GM19023 (cell line): ENCODE measurements around the gene TRAPPC12.

ENCODE experiments used
- ATAC-seq: cut with Tn5 transposase; IDR thresholded peaks from one replicate; pipeline ENCODE4 v1.9.1; 2021; ENCODE audit warnings: mild to moderate bottlenecking, moderate library complexity; ENCODE audit not compliant: unreplicated experiment

The TRAPPC12 gene

GRCh38 chr2:3405876-3406275 lies 26.4 kb downstream of the TRAPPC12 start:
- no peak for ATAC-seq

- no peak for ATAC-seq
Observed at GRCh38 chr2:3406501-3406900, 27.0 kb downstream of the TRAPPC12 start.

- ATAC-seq = no peak
Observed at GRCh38 chr2:3408781-3409180, 29.3 kb downstream of the TRAPPC12 start.

DNA sequence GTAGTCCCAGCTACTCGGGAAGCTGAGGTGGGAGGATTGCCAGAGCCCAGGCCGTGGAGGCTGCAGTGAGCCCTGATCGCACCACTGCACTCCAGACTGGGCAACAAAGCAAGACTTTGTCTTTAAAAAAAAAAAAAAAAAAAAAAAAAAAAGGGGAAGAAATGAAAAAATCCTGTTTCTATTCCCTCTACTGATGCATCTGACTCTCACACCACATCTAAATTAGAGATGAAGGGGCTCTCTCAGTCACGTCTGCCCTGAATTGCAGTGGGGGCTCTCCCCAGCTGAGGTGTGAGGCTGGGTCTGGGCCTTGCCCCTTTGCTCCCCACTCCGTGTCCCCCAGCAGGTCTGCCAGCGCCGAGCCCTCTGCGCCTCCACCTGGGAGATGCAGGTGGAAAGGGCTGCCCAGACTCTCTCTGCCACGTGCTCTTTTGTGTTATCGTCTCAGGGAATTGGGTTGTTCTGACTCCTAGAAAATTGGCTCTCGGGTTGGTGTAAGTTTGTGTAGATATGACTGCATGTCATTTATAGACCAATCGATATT lies 30.2 kb downstream of the TRAPPC12 start:
- ATAC-seq = no peak

DNA sequence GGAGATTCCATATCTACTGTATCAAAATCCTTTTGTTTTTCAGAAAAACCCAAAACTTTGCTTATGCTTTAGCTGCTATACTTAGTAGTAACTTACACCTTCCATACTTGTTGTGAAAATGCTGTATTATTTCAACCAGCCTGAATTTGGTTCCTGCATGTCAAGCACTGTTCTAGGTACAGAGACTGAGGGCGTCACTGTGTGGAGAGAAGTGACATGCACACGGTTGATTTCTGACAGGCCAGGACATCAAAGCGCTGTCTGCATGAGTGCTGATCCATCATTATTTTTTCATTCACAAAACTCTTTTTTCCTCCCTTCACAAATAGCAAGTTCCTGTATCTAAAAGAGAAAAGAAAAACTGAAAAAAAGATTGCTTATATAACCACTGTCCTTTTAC lies 31.6 kb downstream of the TRAPPC12 start:
- ATAC-seq = no peak

DNA sequence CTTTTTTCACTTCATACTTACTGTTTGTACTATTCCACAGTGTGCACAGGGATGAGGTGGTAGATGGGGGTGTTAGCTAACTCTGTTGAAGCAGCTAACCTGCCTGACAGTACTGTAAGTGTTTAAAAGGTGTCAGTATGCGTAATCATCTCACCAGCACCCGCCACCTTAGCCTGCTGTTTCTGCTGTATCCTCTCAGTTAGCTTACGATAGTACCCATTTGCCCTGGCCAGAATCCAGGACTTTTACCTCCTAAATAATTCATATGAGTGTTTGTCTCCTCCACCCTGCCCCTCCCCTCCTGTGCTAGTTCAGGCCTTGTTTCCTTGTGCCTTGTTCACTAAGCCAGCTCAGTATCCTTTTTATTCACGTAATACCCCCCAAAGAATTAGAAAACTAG lies 34.2 kb downstream of the TRAPPC12 start:
- no peak for ATAC-seq

DNA sequence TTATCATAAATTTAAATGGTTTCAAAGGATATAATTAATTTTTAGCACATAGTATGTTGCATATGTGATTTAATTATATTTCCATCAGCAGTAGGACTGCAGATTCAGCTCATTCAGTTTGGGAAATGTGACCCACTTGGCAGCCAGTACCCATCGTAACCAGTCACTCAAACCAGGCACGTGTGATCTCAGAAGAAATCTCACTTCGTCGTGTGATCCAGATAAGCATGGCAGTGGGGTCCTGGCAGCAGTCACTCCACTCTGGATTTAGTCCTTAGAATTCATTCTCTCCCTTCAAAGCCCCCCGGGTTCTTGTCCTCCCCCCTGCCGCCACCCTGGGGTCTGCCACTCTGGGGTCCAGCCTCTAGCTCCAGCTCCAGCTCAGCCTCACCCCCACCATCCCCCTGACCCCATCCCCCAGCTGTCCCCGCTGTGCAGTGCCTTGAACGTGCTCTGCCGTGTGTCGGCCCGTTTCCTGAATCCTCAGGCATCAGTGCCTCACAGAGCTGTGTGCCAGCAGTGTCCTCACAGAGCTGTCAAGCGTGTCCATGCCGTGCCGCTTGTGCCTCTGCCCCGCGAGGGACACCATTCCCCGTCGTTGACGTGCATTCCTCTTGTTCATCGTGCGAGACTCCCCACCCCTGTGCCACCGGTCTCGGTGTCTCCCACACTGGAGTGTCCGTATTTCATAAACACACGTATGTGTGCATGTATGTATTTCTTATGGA lies 34.8 kb downstream of the TRAPPC12 start:
- ATAC-seq = no peak

DNA sequence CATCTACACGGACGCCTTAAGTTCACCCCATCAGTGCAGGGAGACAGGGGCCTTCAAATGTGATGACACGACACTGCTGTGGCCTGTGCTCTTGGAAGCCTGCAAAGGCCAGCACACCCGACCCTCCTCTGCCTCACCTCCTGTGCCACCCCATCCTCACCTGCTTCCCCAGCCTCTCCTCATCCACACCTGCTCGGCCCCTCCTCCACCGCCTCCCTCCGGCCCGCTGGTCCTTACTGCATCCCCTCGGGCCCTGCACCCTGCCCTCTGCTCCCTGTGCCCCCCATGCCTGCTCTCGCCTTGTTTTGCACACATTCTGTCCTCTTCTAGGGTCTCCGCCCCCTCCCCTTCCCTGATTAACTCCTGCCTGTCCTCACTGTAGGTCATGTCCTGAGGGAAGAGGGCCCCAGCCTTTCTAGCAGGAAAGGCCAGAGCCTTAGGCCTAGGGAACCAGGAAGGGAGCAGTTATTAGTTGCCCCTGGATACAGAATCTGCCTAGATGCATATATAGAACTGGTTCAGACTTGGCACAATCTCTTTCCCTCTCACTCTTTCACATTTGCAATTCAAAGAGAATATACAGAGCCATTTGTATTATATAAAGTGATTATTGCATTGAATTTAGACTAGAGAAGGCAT lies 39.4 kb downstream of the TRAPPC12 start:
- no peak for ATAC-seq

- ATAC-seq = no peak
Observed at GRCh38 chr2:3420076-3420768, 40.7 kb downstream of the TRAPPC12 start.

DNA sequence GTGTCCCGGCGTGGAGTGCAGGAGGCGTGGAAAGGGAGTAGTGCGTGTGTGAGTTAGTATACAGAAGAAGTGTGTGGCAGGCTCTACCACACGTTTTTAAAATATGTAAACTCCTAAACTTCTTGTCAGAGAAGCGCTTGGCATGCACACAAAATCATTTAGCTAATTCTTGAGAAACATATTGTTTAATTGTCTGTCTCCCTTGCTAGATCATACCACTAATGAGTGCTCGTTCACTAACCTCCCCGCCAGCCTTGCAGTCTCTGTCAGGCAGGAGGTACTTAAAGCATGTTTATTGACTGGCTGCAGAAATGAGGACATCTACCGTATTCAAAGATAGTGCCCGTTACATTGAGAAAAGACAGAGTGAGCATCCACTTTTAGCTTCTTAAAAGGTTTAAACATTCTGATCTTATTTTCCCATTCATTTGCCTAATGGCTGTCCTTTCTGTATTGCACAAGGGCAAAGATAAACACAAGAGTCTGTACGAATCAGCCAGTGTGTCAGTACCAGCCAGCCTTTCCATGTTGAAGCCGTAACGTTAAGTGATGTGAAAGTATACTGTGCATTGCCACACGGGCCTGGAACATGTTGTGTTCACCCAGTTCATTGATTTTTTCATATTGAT lies 41.4 kb downstream of the TRAPPC12 start:
- no peak for ATAC-seq

DNA sequence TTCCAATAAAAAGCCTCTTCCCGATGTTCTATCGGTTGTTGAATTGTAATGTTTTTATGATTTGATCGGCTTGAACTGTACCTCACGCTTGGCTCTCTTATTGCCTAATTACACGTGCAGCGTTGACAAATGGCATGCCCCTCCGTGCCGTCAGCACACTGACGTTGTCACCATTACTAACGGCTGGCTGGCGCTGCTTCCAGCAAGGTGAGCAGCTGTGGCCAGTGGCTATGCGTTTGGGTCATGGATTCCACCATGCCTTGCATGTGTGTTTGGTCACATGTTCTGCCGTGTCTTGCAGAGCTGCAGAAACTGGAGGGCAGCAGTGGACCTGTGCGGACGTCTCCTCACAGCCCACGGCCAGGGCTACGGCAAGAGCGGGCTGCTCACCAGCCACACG lies 42.1 kb downstream of the TRAPPC12 start:
- no peak for ATAC-seq

DNA sequence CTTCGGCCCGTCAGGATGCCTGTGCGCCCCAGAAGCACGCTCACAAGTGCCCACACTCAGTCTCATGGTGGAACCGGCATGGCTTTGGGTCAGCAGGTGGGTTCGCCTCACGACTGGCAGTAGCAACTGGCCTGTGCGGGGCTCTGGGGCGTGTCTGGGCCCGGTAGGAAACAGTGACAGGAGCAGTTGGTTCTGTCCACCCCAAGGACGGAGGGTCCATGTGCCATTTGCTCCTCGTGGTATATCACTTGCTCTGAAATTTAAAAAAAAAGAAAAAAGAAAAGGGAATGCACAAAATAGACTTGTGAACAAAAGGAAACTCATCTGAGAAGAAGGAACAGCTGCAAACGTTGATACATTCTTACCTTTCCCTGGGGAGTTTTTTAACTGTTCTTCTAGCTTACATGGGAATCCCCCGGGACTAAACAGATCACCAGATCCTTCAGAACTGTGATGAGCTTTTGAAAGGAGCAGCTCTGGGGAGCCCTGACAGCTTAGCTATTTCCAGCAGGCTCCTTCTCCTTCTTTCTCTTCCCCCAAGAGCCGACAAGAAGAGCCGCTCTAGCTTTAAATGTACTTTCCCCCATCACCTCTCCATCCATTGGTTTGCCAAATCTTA lies 42.8 kb downstream of the TRAPPC12 start:
- peak; percentile 55 for ATAC-seq

DNA sequence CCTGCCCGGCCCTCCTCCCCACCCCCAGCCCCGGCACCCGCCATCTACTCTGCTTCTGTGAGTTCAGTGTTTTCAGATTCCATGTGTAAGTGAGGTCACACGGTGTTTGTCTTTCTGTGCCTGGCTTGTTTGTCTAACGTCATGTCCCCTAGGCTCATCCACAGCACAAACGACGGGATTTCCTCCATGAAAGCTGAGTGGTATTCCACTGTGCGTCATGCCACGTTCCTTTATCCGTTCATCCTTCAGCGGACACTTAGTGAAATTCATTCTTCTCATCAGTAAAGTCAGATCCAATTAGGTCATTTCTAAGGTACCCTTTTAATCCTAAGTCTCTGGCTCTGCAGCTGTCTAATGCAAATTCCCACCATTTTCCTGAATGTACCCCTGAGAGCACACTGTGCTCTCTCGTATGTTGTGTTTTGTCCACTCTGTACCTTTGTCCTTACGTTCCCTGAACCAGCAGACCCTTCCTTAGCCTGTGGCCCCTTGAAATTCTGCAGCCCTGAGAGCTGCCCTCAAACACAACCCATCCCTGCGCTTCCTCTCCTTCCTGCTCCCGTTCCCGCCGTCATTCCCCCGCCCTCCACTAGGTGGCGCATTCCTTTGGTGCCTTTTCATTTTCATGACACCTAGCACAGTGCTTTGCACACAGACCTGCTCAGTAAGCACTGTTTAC lies 44.1 kb downstream of the TRAPPC12 start:
- no peak for ATAC-seq

DNA sequence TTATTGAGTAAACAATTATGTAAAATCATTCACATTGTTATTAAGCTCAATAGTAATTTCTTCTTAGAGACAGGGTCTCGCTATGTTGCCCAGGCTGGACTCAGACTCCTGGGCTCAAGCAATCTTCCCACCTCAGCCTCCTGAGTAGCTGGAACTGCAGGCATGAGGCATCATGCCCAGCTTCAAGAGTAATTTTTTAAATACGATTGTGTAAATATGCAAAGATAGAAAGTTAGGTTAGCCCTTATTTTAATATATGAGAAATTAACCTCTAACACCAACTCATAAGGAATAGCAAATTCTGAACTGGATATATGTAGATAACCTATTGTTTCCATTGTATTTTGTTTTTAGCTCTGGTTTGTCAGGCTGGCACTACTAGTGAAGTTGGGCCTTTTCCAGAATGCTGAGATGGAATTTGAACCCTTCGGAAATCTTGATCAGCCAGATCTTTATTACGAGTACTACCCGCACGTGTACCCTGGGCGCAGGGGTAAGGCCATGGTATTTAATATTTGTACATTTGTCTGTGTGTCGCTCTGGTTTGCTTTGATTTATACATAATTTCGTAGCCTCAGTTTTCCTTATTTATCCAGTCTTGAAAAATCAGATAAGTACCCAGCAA lies 44.8 kb downstream of the TRAPPC12 start:
- ATAC-seq = no peak

DNA sequence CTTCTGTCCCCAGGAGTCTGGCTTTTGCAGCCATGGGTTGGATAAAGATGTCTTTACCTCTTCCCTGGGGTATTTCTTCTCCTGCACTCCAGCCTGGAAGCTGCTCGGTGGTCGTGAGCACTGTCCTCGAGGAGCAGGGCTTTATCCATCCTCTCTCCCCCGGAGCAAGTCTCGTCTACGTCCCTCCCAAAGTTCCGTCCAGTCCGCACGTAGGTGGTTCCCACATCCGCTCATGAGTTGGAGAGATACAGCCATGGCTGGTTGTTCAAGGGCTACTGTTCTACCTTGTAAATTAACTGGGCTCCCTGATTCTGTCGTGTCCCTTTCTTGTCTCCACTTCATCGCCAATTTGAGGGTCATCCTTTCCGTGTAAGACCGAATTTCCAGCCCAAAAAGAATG lies 47.1 kb downstream of the TRAPPC12 start:
- no peak for ATAC-seq

GRCh38 chr2:3427272-3427671 lies 47.8 kb downstream of the TRAPPC12 start:
- peak; percentile 55 for ATAC-seq

GRCh38 chr2:3428577-3428976 lies 49.1 kb downstream of the TRAPPC12 start:
- no peak for ATAC-seq

- ATAC-seq = no peak
Observed at GRCh38 chr2:3429066-3429610, 49.6 kb downstream of the TRAPPC12 start.

DNA sequence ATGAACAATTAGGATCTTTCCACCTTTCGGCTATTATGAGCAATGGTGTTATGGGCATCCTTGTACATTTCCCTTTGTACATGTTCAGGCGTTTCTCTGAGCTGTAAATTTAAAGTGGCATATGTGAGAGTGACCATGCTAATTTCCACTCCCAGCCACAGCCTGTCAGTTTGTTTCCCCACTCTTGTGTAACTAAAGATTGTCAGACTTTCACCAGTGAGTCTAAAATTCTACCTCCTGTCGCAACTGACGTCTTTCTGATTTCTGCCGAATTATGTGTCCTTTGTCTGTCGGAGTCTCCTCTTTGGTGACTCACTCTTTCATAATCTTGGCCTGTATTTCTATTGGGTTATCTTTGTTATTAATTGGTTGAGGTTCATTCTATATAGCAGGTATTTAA lies 50.7 kb downstream of the TRAPPC12 start:
- ATAC-seq = no peak
